Right ventricle myocardium inferior (tissue), 1 donor: Measurements from ENCODE around the gene BAX. TPM values are rescaled to one million over a fixed set of nuclear protein-coding genes. Genes with fewer than 3 reads are reported as not detected.
A peak's percentile ranks its signal among the peaks of the same experiment; 100 is the strongest.

Experiments
- ATAC-seq: fragments of 200-7000 bp; cut with Tn5 transposase; one replicate; pipeline ENCODE4 v1.9.1; 2020; ENCODE audit warnings: mild to moderate bottlenecking, moderate library complexity
- DNase-seq: peaks from one replicate; pipeline ENCODE4 v3.0.0; 2021; ENCODE audit errors: missing footprints
- intact Hi-C: fragments of 100-400 bp; cut with DNase I; formaldehyde crosslinking; loops from one replicate; pipeline ENCODE4 v1.11.0; 2022
- microRNA-seq: library from miRNA; unstranded; fragments of <30 nt; microRNA quantifications from one replicate; pipeline ENCODE4 v1.2.0, GENCODE V29; 2020
- total RNA-seq: library from RNA; stranded (reverse); fragmentation: NEBNext Ultra II Directional; extraction: Animal tissue kit (Norgen Biotek cat#: 25700); gene quantifications from one replicate; pipeline ENCODE4 v1.2.1, GENCODE V29; 2021
- donor health status: DM: no; HTN: yes; CAD: no; lungs with severe emphysema.

Gene BAX
- total RNA-seq, 1 donor from 2014 or later = 22.4 TPM

DNA sequence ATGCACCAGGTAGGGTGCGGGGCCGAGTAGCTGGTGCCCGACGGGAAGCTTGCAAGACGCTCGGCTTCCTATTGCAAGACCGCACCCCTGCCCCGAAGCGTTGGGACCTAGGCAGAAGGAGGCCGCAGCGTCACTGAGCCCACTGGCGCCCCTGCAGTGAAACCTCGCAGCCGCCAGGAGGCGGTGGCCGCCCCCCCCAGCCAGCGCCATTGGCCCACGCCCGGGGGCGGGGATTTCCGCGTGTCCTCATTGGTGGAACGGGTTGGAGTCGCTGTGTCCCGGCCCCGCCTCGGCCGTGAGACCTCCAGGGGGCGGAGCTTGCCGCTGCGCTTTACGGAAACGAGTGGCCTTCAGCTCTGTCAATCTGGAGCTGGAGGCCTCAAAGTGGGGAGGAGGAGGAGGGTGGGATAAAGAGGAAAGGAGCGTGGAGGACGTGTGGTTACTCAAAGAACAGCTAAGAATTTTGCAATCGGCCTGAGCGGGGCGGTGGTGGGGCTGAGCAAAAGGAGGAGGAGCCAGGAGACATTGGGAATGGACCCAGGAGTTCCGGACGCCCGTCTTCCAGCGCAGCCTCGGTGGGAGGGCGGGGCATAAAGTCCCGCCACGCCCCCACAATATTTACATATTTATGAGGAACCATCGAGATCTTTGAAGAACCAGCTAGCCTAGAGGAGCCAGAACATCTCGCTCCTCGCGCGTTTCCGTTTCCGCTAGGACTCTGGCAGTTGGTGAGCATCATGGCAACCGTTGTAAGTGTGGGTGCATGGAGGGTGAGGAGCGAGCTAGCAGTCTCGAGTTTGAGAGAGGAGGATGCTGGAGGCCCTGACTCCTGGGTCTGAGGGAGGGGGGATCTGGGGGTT is 38.7 kb downstream of the BAX start, which contains the start of the genes GYS1 and RUVBL2:
Gene GYS1, minus strand, starts transcription at position 135 of the 860 bp plus-strand sequence. CDS start 197 bp downstream, outside the sequence.
Gene RUVBL2, plus strand, starts transcription at position 713 of the 860 bp plus-strand sequence. Its CDS starts 25 bp downstream, at position 738.
- ATAC-seq = peak; percentile 94
- intact Hi-C loops = loop anchor here (2.0 kb wide), 1 partner anchor 29 kb away; the partner anchor contains the start of gene FTL

GRCh38 chr19:48994035-48994386 is 39.3 kb downstream of the BAX start:
- DNase-seq (no peak), ATAC-seq (no peak)
- intact Hi-C loops = no loop called here

More for the DNA sequence above, 38.7 kb downstream of the BAX start, which contains the start of the genes GYS1 and RUVBL2:
- DNase-seq = peak; percentile 100

DNA sequence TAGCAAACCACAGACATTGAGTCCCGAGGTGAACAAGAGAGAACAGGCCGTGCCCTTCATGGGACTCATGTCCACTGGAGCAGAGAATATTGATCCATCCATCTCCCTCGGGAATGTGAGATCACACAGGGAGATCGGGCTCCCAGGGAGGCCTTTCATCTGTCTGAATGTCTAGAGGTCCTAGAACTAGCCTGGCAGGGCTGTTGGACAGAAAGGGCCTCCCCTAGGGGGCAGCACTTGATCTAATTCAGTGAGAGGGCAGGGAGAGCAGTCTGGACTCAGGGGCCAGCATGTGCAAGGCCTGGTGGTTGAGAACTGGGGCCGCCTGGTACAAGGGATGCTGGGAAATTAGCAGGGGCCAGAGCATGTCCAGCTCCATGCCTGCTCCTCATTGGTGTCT is 43.3 kb downstream of the BAX start:
- intact Hi-C loops = no loop called here
- ATAC-seq (no peak), DNase-seq (no peak)

GRCh38 chr19:48999481-49000325 is 45.0 kb downstream of the BAX start:
- ATAC-seq (peak; percentile 54), DNase-seq (no peak)
- intact Hi-C loops = no loop called here

GRCh38 chr19:49004133-49004532 is 49.5 kb downstream of the BAX start:
- DNase-seq (no peak), ATAC-seq (no peak)
- intact Hi-C loops = no loop called here

DNA sequence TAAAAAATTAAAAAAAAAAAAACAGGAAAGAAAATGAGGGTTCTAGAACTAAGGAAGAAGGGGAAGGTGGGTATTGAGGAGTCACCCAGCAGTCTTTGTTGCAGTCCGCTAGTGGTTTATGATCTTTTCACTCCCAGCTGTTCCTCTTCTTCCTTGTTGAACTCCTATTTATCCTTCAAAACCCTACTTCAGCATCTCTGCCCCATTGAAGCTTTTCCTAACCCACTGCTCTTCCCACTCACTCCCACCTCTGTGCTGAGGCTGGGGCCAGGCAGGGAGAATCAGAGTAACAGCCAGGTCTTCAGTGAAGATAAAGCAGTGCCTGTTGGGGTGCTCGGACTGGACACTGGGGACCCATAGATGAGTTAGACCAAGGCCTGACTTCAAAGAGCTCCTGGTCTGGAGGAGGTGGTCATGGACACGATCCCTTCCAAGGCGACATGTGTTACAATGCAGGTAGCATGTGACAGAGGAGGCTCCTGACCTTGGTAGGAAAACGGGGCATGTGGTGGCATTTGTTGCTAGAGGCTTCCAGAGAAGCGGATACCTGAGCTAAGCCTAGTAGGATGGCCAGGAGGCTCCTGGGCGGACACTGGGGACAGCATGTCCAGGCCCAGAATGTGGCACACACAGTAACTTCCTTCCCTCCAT is 50.4 kb downstream of the BAX start:
- no peak for DNase-seq
- ATAC-seq = no peak
- intact Hi-C loops = no loop called here

DNA sequence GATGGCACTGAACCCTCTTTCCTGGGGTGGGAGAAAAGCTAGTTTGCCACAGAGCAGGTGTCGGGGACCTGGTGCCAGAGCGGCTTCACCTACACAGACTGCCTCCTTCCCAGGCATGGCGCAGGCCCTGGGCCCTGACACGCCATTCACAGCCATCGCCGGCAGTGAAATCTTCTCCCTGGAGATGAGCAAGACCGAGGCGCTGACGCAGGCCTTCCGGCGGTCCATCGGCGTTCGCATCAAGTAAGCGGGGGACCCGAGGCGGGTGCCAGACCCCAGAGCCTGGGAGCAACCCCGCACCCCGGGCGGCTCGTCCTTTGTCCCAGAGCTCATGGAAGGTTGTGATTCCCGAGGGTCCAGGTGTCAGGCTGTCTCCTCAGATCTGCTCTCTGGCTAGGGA is 52.2 kb downstream of the BAX start:
- intact Hi-C loops = no loop called here
- ATAC-seq (no peak), DNase-seq (no peak)

GRCh38 chr19:49009828-49010227 is 55.2 kb downstream of the BAX start:
- intact Hi-C loops = no loop called here
- DNase-seq (no peak), ATAC-seq (no peak)

DNA sequence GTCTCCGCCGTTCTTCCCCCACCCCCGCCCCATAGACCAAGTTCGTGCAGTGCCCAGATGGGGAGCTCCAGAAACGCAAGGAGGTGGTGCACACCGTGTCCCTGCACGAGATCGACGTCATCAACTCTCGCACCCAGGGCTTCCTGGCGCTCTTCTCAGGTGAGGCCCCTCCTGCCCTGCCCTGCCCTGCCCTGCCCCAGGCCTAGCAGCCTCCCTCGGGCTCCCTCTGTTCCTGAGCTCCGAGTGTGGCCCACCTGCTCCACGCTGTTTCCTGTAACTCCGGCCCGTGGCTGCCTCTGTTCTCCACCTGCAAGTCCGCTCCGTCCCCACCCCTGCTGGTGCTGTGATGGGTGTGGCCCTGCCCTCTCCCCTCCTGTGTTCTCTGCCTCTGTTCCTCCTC is 55.8 kb downstream of the BAX start:
- DNase-seq (no peak), ATAC-seq (no peak)
- intact Hi-C loops = no loop called here

DNA sequence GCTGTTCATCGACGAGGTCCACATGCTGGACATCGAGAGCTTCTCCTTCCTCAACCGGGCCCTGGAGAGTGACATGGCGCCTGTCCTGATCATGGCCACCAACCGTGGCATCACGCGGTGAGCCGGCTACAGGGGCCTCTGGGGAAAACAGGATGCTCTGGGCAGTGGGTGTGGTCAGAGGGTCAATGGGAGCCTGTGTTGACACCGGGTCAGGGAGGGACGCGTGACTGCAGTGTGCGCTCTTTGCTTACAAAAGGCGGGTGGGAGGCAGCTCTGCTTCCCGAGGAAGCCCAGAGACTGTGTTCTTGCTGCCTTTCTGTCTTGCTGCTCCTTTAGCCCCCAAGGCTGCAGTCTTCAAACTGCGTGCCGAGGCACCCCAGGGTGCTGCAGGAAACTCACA is 56.5 kb downstream of the BAX start:
- intact Hi-C loops = no loop called here
- ATAC-seq (no peak), DNase-seq (no peak)

Small RNAs within 50 kb of the gene (microRNA-seq; reads per million reads assigned to microRNA genes)
- not detected for gene MIR6798

Other genes starting within 250 kb of the BAX start
- gene MAMSTR, start 235.2 kb upstream of the BAX start, total RNA-seq = 4.2 TPM
- gene RASIP1, start 214.3 kb upstream of the BAX start, total RNA-seq = 15.3 TPM
- 0.49 TPM for gene IZUMO1, start 208.0 kb upstream of the BAX start, total RNA-seq
- gene FUT1, start 202.2 kb upstream of the BAX start, total RNA-seq = 2.1 TPM
- gene FGF21, start 199.4 kb upstream of the BAX start, total RNA-seq = not detected
- gene BCAT2, start 143.8 kb upstream of the BAX start, total RNA-seq = 63.2 TPM
- gene HSD17B14, start 118.4 kb upstream of the BAX start, total RNA-seq = 1.0 TPM
- gene PLEKHA4, start 86.3 kb upstream of the BAX start, total RNA-seq = 23.8 TPM
- gene PPP1R15A, start 82.5 kb upstream of the BAX start, total RNA-seq = 64.8 TPM
- gene TULP2, start 56.1 kb upstream of the BAX start, total RNA-seq = not detected
- gene NUCB1, start 54.6 kb upstream of the BAX start, total RNA-seq = 246 TPM
- gene DHDH, start 21.2 kb upstream of the BAX start, total RNA-seq = not detected
- 1,007 TPM for gene FTL, start 10.4 kb downstream of the BAX start, total RNA-seq
- 99.1 TPM for gene GYS1, start 38.4 kb downstream of the BAX start, total RNA-seq
- 46.8 TPM for gene RUVBL2, start 39.0 kb downstream of the BAX start, total RNA-seq
- not detected for gene LHB, start 62.2 kb downstream of the BAX start, total RNA-seq
- gene CGB3, start 69.5 kb downstream of the BAX start, total RNA-seq = not detected
- not detected for gene CGB2, start 77.0 kb downstream of the BAX start, total RNA-seq
- gene CGB1, start 82.0 kb downstream of the BAX start, total RNA-seq = not detected
- gene CGB5, start 89.0 kb downstream of the BAX start, total RNA-seq = not detected
- not detected for gene CGB8, start 94.2 kb downstream of the BAX start, total RNA-seq
- gene CGB7, start 102.9 kb downstream of the BAX start, total RNA-seq = not detected
- not detected for gene NTF4, start 109.9 kb downstream of the BAX start, total RNA-seq
- 0.81 TPM for gene KCNA7, start 117.8 kb downstream of the BAX start, total RNA-seq
- gene SNRNP70, start 130.6 kb downstream of the BAX start, total RNA-seq = 110 TPM
- gene LIN7B, start 159.5 kb downstream of the BAX start, total RNA-seq = 21.1 TPM
- 1.8 TPM for gene C19orf73, start 164.3 kb downstream of the BAX start, total RNA-seq
- 4.1 TPM for gene PPFIA3, start 164.7 kb downstream of the BAX start, total RNA-seq
- 843 TPM for gene HRC, start 200.5 kb downstream of the BAX start, total RNA-seq
- gene TRPM4, start 202.9 kb downstream of the BAX start, total RNA-seq = 28.5 TPM